Stimulated activated CD4-positive, alpha-beta T cell treated with anti-CD3 and anti-CD28 coated beads, Interleukin-4, amount 100 ng/mL, for 24 hours (primary cell): ENCODE results near the gene LRRC3C.
A peak's percentile ranks its signal among the peaks of the same experiment; 100 is the strongest.

Source experiments
- DNase-seq: peaks from one replicate; pipeline ENCODE4 v3.0.0-alpha.2; 2020

The LRRC3C gene

DNA sequence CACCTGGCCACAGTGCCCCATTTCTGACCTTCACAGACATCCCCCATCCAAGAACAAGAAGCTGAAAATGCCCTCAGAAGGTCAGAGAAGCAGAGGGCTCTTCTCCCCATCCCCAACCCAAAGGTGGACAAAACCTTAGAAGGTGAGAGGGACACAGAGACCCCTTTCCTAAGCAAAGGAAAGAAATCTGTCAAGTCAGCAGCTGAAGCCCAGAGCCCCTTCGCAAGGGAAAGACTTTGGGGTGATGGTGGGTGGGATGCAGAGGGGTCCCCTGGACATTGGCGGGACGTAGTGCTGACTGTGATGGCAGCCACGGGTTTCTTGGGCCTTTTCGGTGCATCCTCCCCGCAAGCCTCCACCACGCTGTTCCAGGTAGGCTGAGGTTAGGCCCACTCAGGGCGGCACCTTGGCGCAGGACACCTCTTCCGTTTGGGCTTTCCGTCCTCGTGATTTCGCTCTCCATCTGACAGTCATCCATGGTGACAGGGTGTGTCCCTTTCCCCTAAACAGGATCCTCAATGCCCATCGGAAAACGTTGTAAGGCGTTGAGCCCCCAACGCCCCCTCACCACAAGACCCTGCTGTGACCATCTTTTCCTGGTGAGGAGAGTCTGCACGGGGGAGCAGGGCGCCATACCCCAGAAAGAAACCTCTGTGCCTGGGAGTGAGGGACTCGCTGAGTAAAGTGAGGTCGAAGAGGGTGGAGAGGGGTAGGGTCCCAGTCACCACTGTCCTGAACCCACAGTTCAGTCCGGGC, 24.6 kb downstream of the LRRC3C start:
- DNase-seq: no peak

DNA sequence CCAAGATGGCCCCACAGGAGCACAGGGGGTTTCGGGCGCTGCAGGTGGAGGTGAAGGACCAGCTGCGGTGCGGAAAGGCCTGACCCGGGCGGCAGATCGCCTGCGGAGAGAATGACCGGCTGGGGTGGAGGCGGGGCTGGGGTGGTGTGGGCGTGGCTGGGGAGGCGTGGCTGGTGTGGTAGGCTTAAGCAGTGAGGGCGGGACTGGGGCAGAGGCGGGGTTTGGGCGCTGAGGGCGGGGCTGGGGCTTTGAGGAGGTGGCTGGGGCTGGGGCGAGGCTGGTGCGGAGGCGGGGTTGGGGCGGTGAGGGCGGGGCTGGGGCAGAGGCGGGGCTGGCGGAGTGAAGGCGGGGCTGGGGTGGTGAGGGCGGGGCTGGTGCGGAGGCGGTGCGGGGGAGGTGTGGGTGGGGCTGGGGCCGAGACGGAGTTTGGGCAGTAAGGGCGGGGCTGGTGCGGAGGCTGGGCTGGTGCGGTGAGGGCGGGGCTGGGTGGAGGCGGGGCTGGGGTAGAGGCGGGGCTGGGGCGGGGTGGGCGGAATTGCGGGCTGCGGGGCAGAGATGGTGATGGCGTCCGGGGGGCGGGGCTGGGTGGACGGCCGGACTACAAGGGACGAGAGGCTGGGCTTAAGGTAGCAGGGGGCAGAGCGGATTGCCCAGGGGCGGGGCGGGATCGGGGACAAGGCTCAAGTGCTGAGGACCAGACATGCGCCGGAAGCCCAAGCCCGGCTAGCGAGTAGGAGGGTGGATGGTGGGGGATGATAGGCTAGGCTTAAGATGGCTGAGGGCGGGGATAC, 25.3 kb downstream of the LRRC3C start:
- DNase-seq: peak; percentile 87

DNA sequence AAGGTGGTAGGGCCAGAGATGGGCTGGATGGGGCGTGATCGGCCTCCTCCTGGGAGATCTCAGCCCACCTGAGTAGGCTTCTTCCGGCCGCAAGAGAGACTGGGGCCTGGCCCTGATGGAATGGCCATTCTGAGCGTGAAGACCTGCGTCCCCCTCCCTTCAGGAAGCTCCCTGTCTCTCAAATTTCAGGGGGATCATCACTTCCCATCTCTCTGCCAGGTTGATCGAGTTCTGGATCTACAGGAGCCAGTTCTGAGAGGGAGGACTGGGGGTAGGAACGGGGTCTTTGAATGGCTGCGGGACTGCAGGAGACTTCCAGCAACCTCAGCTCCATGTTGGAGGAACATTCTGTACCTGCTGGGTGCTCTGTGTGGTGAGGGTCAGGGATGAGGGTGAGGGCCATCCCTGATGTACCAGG, 25.9 kb downstream of the LRRC3C start:
- no peak for DNase-seq

DNA sequence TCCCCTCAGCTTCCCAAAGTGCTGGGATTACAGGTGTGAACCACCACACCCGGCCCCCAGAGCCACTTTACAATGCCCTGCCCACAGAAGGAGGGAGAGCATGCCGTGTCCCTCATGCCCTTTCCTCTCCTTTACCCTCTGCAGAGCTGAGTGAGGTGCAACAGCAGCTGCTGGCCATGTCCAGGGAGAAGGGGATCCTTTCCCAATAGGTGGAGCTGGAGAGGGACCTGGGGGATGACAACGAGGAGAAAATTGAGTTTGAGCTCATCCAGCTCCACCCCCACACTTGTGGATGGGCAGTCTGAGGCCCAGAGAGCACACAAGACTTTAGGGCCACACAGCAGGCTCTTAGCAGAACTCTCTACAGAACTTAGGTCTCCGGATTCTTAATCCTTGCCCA, 27.3 kb downstream of the LRRC3C start:
- no peak for DNase-seq

DNA sequence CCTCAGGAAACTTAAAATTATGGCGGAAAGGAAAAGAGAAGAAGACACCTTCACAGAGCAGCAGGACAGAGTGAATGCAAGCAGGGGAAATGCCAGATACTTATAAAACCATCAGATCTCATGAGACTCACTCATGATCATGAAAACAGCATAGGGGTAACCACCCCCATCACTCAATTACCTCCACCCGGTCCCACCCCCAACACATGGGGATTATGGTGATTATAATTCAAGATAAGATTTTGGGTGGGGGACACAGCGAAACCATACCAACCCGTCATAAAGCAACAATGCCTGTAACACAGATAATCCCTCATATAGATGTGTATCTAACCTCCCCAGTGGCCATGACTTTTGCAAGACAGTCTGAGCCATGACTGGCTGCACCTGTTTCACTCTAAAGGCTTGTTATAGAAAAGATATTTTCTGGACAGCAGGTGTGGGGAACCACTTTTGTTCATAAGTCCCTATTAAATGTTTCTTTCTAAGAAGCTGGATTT, 28.2 kb downstream of the LRRC3C start:
- DNase-seq: no peak

DNA sequence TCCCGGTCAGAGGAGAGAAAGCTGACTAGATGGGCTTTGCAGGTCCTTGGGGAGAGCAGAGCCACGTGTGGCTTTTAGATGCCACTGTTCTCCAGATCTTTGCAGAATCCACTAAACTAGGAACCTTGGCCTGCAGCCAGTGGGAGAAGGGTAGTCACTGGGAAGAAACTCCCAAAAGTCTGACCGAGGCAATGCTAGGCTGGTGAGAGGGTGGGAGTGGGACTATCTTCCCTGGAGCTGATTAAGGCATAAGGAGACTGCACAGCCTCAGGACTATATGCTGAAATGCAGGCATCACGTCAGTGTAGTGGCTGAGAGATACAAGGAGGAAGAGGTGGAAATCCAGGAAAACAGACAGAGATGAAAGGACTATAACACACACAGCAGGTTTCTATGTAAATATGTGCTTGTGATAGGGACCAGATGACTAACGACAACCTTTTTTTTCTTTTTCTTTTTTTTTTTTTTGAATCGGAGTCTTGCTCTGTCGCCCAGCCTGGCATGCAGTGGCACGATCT, 33.1 kb downstream of the LRRC3C start:
- no peak for DNase-seq

DNA sequence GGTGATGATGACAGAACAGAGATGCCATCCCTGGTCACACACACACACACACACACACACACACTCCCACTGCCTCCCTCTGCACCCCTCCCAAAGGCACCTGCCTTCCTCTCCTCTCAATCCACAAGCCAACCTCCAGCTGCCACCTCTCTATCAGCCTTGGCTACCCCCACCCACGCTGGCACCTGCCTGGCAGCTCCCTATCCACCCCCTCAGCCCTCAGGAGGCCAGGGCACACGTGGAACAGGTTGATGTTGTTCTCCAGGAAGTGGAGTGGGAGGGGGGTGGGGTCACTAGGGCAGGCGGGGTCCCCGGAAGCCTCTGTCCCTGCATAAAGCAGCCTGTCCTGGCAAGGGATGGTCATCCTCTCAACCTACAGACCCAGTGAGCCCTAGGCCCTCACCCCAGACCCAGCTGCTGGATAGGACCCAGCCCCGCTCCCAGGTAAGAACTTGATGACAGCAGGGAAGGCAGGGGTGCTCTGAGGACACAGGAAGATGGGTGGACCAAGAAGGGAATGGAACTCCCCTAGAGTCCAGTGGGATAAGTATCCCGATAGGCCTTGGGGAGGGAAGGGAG, 35.2 kb downstream of the LRRC3C start, which contains the start of gene GSDMA:
TSS of gene GSDMA (plus strand) at position 363 of the 579 bp plus-strand sequence. CDS start 2,684 bp downstream, outside the sequence.
- DNase-seq: no peak

DNA sequence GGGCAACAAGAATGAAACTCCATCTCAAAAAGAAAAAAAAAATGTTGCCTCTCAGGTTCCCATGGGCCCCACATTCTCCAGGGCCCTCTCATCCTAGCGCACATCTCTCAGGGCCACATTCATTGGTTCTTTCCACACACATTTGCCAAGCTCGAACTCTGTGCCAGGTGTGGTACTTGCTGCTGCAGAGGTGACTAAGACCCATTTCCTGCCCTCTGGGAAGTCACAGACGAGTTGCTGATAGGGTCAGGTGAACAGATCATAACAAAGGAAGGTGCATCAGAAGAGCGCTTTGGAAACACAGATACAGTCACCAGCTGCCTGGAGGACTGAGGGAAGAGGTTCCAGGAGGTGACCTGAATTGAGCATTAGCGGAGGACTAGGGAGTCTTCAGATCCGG, 36.3 kb downstream of the LRRC3C start:
- DNase-seq: peak; percentile 29

DNA sequence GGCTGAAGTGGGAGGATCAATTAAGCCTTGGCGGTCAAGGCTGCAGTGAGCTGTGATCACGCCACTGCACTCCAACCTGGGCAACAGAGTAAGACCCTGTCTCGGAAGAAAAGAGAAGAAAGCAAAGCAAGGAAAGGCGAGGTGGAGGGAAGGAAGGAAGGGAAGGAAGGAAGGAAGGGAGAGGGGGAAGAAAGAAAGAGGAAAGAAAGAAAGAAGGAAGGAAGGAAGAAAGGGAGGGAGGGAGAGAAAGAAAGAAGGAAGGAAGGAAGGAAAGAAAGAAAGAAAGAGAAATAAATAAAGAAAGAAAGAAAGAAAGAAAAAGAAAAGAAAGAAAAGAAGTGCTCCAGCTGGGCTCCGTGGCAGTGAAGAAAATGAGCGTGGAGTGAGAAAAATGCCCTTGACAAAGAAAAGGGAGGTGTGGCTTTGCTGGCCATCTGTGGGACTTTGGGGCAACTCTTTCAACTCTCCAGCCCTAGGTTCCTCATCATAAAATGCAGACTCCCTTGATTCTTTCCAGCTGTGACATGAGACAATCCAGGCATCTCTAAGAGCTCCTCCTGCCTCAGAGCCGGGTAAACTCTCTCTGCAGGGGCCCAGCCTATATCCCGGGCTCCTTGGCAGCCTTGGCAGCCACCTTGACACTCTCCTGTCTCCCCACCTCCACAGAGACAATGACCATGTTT, 37.6 kb downstream of the LRRC3C start:
- no peak for DNase-seq

DNA sequence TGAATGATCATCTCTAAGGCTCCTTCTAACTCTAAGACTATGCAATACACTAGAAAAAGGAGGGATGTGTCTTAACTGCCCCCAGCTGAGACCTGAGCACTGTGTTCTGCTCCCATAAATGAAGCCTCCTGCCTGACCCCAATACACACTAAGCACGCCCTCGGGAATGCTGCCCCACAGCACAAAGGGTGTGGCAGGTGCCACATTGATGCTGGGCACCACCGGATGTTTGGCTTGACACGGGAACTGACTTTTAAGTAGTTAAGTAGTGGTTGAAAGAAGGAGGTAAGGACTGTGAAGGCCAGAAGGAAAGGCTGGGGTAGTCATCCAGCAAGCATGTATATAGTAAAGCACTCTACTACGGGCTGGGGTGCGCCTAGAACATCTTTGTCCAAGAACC, 39.2 kb downstream of the LRRC3C start:
- DNase-seq: no peak

DNA sequence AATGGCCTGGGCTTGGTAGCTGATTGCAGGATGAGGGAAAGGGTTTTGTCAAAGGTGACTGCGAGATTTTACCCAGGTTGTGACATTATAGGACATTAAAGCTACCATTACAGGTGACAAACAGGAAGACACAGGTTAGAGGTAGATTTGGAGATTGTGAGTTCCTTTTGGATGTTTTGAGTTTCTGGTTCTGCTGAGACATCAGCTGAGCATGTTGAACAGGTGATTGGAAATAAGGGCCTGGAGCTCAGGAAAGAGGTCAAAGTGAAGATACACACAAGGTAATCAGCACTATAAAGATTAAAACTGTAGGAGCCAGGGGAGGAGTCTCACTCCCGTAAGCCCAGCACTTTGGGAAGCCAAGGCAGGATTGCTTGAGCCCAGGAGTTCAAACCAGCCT, 41.2 kb downstream of the LRRC3C start:
- DNase-seq: no peak

DNA sequence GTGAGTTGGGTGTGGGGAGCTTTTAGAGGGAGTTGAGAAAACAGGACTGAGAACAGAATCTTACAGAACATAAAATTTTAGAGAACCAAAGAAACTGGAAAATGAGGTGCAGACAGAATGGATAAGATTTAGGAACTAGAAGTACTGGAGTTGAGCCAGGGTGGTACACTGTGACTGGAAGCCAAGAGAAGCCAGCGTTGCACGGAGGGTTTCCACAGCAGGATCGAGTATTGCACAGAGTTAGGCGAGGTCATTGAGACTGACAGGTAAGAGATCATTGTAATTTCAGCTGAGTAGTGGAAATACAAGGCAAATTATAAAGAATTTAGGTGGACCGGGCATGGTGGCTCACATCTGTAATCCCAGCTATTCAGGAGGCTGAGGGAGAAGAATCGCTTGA, 41.8 kb downstream of the LRRC3C start:
- no peak for DNase-seq

DNA sequence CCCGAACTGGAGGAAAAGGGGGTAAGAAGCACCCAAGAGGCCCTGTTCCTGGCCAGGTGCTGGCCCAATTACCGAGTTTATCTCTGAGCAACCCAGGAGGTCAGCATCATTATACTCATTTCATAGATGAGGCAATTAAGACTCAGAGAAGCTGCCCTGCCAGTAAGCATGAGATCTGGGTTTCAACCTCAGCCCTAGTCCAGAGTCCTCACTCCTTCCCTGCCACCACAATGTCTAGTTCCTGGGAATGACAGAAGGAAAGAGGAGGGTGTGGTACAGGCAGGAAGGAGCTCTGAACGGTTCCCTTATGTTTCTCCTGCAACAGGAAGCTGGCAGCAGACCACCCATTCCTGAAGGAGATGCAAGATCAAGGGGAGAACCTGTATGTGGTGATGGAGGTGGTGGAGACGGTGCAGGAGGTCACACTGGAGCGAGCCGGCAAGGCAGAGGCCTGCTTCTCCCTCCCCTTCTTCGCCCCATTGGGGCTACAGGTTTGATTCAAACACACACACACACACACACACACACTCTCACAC, 42.7 kb downstream of the LRRC3C start:
- DNase-seq: no peak

DNA sequence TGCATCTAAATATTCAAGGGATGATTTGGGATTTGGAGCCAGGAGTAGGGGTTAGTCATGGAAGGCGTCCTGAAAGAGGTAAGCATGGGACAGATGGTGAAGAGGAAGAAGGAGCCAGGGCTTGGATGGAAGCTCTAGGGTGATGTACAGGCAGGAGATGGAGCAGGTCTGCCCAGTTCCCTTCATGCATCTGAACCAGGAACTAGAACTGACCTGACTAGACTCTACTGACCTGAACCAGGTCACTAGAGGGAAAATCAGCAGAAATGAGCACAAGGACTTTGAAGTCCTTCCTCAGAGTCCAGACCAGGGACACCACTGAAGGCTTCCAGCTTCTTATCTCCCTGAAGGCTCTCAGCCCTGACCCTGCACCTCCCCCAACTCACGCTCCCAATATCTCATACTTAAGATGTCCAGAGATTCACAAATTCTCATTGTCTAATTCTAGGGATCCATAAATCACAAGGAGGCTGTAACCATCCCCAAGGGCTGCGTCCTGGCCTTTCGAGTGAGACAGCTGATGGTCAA, 43.6 kb downstream of the LRRC3C start:
- no peak for DNase-seq

DNA sequence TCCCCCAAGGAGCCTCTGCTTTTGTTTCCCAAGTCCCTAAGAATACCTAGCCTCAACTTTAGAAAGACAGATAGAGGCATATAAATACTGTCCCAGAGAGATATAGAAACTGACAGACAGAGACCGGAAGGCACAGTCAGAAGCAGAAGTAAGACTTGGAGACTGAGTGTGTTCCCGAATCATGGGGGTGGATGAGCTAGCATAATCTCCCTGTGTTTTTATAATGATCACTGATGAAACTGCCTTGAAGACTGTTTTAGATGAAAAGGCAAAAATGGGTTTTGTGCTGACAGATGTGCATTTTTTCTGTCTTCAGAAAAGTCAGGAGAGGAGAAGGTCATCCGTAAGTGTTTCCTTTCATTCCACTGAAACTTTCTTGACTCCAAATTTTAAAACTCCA, 44.7 kb downstream of the LRRC3C start:
- no peak for DNase-seq

DNA sequence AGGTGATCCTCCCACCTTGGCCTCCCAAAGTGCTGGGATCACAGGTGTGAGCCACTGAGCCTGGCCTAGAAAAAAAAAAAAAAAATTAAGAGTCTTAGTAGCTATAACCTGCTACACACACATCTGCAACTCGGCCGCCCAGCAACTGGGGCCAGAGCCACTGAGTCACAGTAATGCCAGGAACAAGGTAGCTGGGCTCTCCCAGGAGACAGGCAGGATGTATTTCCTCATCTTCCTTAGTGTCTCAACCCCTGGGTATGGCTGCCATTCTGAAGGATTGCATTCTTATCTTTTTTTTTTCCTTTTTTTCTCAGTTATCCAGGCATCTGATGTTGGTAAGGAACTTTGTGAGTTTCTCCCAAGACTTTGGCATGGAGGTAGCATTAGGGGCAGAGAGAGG, 46.0 kb downstream of the LRRC3C start:
- DNase-seq: no peak

DNA sequence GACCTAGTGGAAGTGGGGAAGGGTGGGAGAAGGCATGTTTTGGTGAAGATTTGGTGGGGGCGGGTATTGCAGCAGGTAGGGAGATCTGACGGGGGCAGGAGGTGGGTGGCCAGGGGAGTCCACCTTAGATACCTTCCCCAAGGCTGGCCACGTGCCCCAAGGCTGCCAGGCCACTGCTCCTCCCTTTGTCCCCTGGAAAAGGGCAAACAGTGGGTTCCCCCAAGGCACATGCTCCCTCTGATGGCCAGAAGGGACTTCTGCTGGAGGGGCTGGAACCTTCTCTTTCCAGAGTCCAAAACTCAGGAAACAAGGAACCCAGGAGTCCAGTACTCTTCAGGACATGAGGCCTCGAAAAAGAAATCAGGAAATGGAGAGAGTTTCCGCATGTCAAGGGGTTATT, 46.9 kb downstream of the LRRC3C start:
- DNase-seq: no peak

DNA sequence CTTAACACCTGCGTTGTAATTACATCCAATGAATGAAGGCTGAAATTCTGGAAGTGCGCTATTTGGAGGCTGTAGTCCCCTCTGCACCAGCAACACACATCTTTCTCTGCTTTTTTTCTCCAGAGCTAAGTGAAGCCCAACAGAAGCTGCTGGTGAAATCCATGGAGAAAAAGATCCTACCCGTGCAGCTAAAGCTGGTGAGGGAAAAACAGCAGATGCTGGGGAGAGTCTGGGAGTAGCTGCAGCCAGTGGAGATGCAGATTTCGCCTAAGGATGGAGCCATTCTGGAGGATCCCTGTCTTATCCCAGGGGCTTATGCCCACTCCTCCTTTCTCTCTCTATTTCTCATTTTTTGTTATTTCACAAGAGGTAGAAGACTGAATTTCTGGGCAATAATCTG, 48.3 kb downstream of the LRRC3C start:
- DNase-seq: no peak

DNA sequence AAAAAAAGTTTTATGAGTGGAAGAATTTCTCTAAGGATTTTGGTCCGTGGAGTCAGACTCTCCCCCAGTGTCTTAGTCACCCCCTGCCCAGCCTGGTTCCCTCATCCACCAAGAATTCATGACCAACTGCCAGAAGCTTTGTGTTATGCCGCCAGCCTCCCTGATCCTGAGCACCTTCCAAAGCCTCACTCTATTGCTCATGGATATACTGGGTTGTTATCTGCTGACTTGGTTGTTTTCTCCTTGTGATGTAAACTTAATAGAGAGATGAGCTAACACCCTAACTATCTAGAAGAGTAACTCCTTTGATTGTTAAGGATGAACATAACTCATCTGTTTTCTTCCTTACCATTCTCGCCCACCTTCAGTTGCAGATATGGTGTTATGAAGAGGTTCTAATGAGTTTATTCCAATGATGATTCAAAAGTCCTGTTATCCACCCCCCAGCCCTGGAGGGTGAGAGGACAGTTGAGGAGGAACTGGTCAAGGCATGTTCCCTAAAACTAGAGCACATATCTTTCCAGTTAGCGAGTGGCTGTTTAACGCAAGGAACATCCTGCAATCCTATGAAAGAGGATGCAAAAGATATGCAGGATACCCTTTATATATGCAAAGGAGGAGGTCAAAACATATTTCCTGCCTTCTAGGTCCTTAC, 51.6 kb downstream of the LRRC3C start:
- no peak for DNase-seq

DNA sequence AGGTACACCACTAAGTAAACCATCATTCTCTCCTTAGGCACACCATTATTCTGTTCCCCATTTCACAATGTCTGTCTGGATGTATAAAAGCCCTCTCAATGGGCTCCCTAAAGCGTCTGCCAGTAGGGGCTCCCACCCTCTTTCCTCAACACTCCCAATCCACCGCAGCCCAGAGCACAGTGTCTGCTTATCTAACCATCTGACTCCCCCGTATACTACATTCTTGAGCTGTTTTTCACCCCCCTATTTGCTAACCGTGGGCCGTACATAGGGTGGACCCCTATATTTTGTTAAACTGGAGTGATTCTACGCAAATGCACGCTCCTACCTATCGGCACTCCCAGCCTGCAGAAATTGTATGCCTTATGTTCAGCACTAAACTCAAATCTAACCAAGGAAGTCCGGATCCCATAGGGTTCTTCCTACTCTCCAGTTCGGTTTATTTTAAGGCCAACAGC, 52.4 kb downstream of the LRRC3C start:
- peak; percentile 21 for DNase-seq

DNA sequence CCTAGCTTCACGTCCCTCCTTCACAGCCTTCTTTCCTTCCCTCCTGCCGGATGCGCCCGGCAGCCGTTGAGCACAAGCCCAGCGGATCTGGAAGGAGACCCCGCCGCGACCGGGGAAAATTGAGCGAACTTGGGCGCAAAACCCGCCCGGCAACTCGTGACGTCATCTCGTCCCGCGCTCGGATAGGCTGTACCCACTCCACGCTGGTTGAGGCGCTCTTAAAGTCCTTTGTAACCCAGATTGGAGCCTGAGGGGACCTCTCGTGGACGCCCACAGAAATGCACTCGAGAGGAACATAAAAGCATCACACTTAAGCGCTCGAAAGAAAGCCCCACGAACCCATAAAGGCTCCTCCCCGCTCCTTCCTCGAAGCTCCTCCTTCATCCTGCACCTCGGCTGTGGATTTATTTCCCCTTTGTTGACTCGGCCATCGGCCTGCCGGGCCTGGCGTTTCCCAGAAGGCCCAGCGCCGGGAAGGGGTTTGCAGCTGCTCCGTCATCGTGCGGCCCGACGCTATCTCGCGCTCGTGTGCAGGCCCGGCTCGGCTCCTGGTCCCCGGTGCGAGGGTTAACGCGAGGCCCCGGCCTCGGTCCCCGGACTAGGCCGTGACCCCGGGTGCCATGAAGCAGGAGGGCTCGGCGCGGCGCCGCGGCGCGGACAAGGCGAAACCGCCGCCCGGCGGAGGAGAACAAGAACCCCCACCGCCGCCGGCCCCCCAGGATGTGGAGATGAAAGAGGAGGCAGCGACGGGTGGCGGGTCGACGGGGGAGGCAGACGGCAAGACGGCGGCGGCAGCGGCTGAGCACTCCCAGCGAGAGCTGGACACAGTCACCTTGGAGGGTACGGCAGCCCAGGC, 53.0 kb downstream of the LRRC3C start, which contains the start of gene PSMD3:
TSS of gene PSMD3 (plus strand) at position 457 of the 856 bp plus-strand sequence. CDS start at position 621, 164 bp downstream.
- peak; percentile 98 for DNase-seq
